ENCODE measurements around the gene FGD4.

DNA sequence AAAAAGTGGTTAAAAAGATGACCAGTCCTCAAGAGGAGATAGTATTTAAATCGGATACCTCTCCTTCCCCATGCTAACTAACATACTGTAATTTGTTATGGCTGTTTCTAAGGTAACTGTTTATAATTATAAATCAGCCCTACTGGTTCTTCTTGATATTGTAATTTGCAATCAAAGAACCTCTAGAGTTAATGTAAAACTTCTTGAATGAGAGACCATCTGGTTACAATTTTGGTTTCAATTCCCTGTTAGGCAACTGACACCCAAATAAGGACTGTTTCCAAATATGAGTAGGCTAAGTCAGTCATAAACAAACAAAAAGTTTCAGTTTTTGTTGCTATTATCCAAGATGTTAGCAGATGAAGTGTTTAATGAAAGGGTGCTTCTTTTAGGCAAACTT, 159.5 kb downstream of the FGD4 start:
- TF ChIP-seq CTCF (IDR thresholded peaks at IDR 0.05) (peak in 2 of 6 experiments; percentile 8 to 18), POLR2A (IDR thresholded peaks at IDR 0.05) (no peak)
